GM12878 (cell line): ENCODE data around the gene TMED10. TPM values are rescaled to one million over a fixed set of nuclear protein-coding genes. Genes with fewer than 3 reads are reported as not detected.

Source experiments
- ATAC-seq: fragments of 200-7000 bp; cut with Tn5 transposase; 3 replicates; pipeline ENCODE4 v1.9.1; 2020; ENCODE audit warnings: mild to moderate bottlenecking, moderate library complexity
- BruUV-seq: library from RNA; stranded (reverse); fragments of 400-500 nt; replicated peaks from 2 replicates; lab custom pipeline; 2021; lab: Mats Ljungman, UMichigan
- CTCF ChIA-PET: fragments of 300-600 bp; sonication (Branson Sonifier 250); formaldehyde crosslinking; extraction: SDS; loops from one replicate; lab custom pipeline; 2021; ENCODE audit warnings: inconsistent platforms; lab: Yijun Ruan, JAX
- POLR2A ChIA-PET: fragments of 350-600 bp; formaldehyde crosslinking; extraction: SDS; loops from one replicate; lab custom pipeline; 2021; ENCODE audit warnings: inconsistent platforms; lab: Charles Lee
- RAD21 ChIA-PET: fragments of 300-600 bp; sonication (Branson Sonifier 250); formaldehyde crosslinking; loops from one replicate; lab custom pipeline; 2023; ENCODE audit warnings: antibody characterized with exemption; ENCODE audit not compliant: unreplicated experiment; lab: Charles Lee
- SMC1A ChIA-PET: fragments of 300-600 bp; sonication (Branson Sonifier 250); formaldehyde crosslinking; loops from one replicate; lab custom pipeline; 2023; ENCODE audit not compliant: unreplicated experiment, uncharacterized antibody; lab: Charles Lee
- DNase-seq: peaks from one replicate; pipeline ENCODE4 v3.0.0-alpha.2; 2011; ENCODE audit warnings: low read depth, low spot score
- FAIRE-seq: peaks from 3 replicates; lab custom pipeline; 2011; peaks lifted over from hg19 to GRCh38; lab: Jason Lieb, UNC
- H2AFZ ChIP-seq: 2 replicates; pipeline ENCODE4 v1.6.0; 2011; ENCODE audit warnings: low read depth, low read length, control low read depth; ENCODE audit not compliant: control insufficient read depth
- H3K27ac ChIP-seq: 2 replicates; pipeline ENCODE4 v1.5.1; 2011; ENCODE audit warnings: control low read depth; ENCODE audit not compliant: control insufficient read depth, insufficient read depth
- H3K27me3 ChIP-seq, 2 experiments: replicated peaks in 1 of 2; 2 replicates each; pipeline versions ENCODE4 v1.6.0 to v1.6.1; 2011; ENCODE audit warnings: low read length in 1 of 2; ENCODE audit not compliant: control insufficient read depth in 2 of 2, insufficient read depth in 2 of 2
- H3K36me3 ChIP-seq, 2 experiments: 2 replicates each; pipeline ENCODE4 v1.5.1; 2011; ENCODE audit warnings: low read length in 1 of 2; ENCODE audit not compliant: control insufficient read depth in 2 of 2, insufficient read depth in 2 of 2
- H3K4me1 ChIP-seq: 2 replicates; pipeline ENCODE4 v1.6.1; 2011; ENCODE audit warnings: mild to moderate bottlenecking, low read length, moderate library complexity, mixed read lengths; ENCODE audit not compliant: control insufficient read depth, insufficient read depth
- H3K4me2 ChIP-seq: 2 replicates; pipeline ENCODE4 v1.6.0; 2011; ENCODE audit warnings: control low read depth; ENCODE audit not compliant: control insufficient read depth, insufficient read depth
- H3K4me3 ChIP-seq: fragments of 200-600 bp; sonication (generic); 2 replicates; pipeline ENCODE4 v1.5.1; 2016
- H3K79me2 ChIP-seq: 2 replicates; pipeline ENCODE4 v1.6.0; 2011; ENCODE audit warnings: low read length; ENCODE audit not compliant: control insufficient read depth, insufficient read depth
- H3K9ac ChIP-seq: 2 replicates; pipeline ENCODE4 v1.8.0; 2011; ENCODE audit warnings: low read length, control low read depth, mixed read lengths; ENCODE audit not compliant: control insufficient read depth, insufficient read depth
- H3K9me3 ChIP-seq: replicated peaks from 3 replicates; pipeline ENCODE4 v1.5.1; 2011; ENCODE audit warnings: mild to moderate bottlenecking, low read length; ENCODE audit not compliant: control insufficient read depth, insufficient read depth
- H4K20me1 ChIP-seq: 2 replicates; pipeline ENCODE4 v1.6.0; 2011; ENCODE audit not compliant: control insufficient read depth, insufficient read depth
- BHLHE40 ChIP-seq, 2 experiments: fragments of 450-650 bp in 1 of 2; IDR thresholded peaks; 2 replicates each; pipeline ENCODE4 v1.6.1; 2011 to 2017; ENCODE audit warnings: low read depth in 2 of 2, borderline replicate concordance in 1 of 2, improper control_type of control experiment in 1 of 2, low read length in 1 of 2, mild to moderate bottlenecking in 1 of 2
- CBFB ChIP-seq: IDR thresholded peaks from 2 replicates; pipeline ENCODE4 v1.6.1; 2016; ENCODE audit warnings: antibody characterized with exemption, low read depth
- CEBPZ ChIP-seq: fragments of 150-350 bp; IDR thresholded peaks from 2 replicates; pipeline ENCODE4 v1.6.1; 2016; ENCODE audit warnings: low read depth, low read length
- EED ChIP-seq: sonication (generic); IDR thresholded peaks from 2 replicates; pipeline ENCODE4 v1.6.1; 2016; ENCODE audit warnings: antibody characterized with exemption, low read depth
- IKZF1 ChIP-seq: fragments of 450-650 bp; conservative IDR thresholded peaks from 2 replicates; pipeline ENCODE4 v1.6.1; 2017; ENCODE audit warnings: antibody characterized with exemption, mild to moderate bottlenecking
- NFYA ChIP-seq: IDR thresholded peaks from 2 replicates; pipeline ENCODE4 v1.6.1; 2011; ENCODE audit warnings: low read depth, mild to moderate bottlenecking, low read length, improper control_type of control experiment, borderline replicate concordance
- TBL1XR1 ChIP-seq: IDR thresholded peaks from 2 replicates; pipeline ENCODE4 v1.6.1; 2012; ENCODE audit warnings: low read depth, low read length, improper control_type of control experiment
- ZSCAN29 ChIP-seq: fragments of 450-650 bp; IDR thresholded peaks from 2 replicates; pipeline ENCODE4 v1.6.1; 2017; ENCODE audit warnings: mild to moderate bottlenecking, moderate library complexity
- WGBS: methylation state at CpG from one replicate; pipeline ENCODE4 v1.1.6; 2016; ENCODE audit warnings: low lambda C conversion rate; ENCODE audit not compliant: insufficient replicate concordance, insufficient coverage; ENCODE audit errors: missing lambda C conversion rate; 5-methylcytosine and 5-hydroxymethylcytosine counted together
- in situ Hi-C: fragments of 300-500 bp; cut with MboI; formaldehyde crosslinking; loops from 9 replicates; pipeline ENCODE4 v1.14.3; 2018; ENCODE audit warnings: mixed read lengths
- intact Hi-C: fragments of 100-400 bp; cut with micrococcal nuclease; formaldehyde crosslinking; loops from one replicate; pipeline ENCODE4 v1.14.2; 2022; ENCODE audit not compliant: unreplicated experiment
- polyA plus RNA-seq, 11 experiments: library from polyadenylated mRNA; depleted of rRNA in 4 of 11; unstranded in 6 of 11; stranded (reverse) in 5 of 11; fragments of >200 nt; fragmentation: Nextera tagmentation in 4 of 11; fragmentation: Illumina TruSeq in 1 of 11; extraction: Ambion mirVana in 4 of 11; extraction: Trizol in 1 of 11; gene quantifications; 1 replicate in 1 of 11; 2 replicates in 10 of 11; pipeline versions ENCODE4 v1.2.1 to v1.2.3, GENCODE V29; 2011 to 2016; ENCODE audit warnings: inconsistent platforms in 2 of 11, missing spikeins in 2 of 11, low read depth in 1 of 11
- total RNA-seq, 4 experiments: library from RNA; depleted of rRNA in 3 of 4; stranded (reverse); fragments of >200 nt in 3 of 4; fragmentation: Illumina TruSeq in 1 of 4; extraction: Trizol in 1 of 4; gene quantifications; 2 replicates each; pipeline versions ENCODE4 v1.2.1 to v1.2.3, GENCODE V29; 2013 to 2021
- TF ChIP-seq, protein P1 (sequence below): fragments of 450-650 bp; IDR thresholded peaks from 2 replicates; pipeline ENCODE4 v1.6.1; 2017; ENCODE audit warnings: antibody characterized with exemption, mild to moderate bottlenecking, moderate library complexity

TMED10 gene
- total and polyA plus RNA-seq, 10 of the 15 experiments (the other 5 are each of a cell fraction or from before 2014, with no cell fraction given) = 99.8 to 270 (median 180) TPM

DNA sequence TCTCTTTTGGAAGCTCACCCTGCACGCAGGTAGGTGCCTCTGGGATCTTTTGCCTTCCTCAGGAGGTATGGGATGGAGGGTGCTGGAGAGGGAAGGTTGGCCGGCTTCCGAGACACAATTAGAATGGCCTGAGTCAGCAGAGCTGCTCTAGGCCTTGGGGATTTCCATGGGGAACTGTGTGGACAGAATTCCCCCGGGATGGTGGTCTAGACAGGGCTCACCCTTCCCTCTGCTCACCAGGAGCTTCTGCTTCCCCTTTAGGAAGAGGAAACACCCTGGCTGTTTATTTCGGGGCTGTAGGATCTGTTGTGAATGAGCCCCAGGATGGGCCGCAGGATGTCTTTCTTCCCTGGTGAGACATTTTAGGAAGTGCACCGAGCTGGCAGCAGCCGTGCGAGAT is 43.7 kb upstream of the TMED10 start:
- FAIRE-seq = no peak
- Histone ChIP-seq H3K4me3 (no peak overlapping the region), H3K4me2 (no peak overlapping the region), H3K4me1 (peaks cover 29% of the 10 kb centered on the region), H3K9ac (no peak overlapping the region), H3K9me3 (no peaks in the 10 kb centered on the region), H4K20me1 (no peaks in the 10 kb centered on the region), H2AFZ (no peak overlapping the region), H3K79me2 (no peaks in the 10 kb centered on the region), H3K27ac (no peak overlapping the region), H3K27me3 (no peaks in the 10 kb centered on the region; a peak in 1 of 4 replicates), H3K36me3 (no peaks in the 10 kb centered on the region)
- WGBS = 34% methylated on average over 9 of the region's 9 CpGs
- ChIA-PET SMC1A (interaction anchor here (0.6 kb wide), 1 partner anchor 1734 kb away, joined by 3 read pairs; no protein-coding TSS in a partner anchor), POLR2A (interaction anchor here (0.6 kb wide), 1 partner anchor 67 kb away, joined by 3 read pairs; no protein-coding TSS in a partner anchor), CTCF (interaction anchor here (0.5 kb wide), 1 partner anchor 434 kb away, joined by 3 read pairs; no protein-coding TSS in a partner anchor), RAD21 (interaction anchor here (0.7 kb wide), 1 partner anchor 9 kb away, joined by 3 read pairs; no protein-coding TSS in a partner anchor)
- ATAC-seq = no peak
- BruUV-seq = no TSS peak
- intact Hi-C loops (loop anchor here (5.0 to 10.0 kb wide), 2 partner anchors 43 to 75 kb away; partner anchors contain the start of gene TMED10), in situ Hi-C loops (no loop called here)
- DNase-seq = no peak
- TF ChIP-seq IKZF1 (peak; percentile 41; the same call in 1 of the 2 replicates), EED (0 out of 2 replicates have a peak, but pooled peaks have one; percentile 19), BHLHE40 (IDR thresholded peaks at IDR 0.05; ENCODE audit: borderline replicate concordance in 1 of 2, low read depth in 2 of 2, low read length in 1 of 2) (no peak), TBL1XR1 (no peak)
- TF ChIP-seq, all 136 proteins: peak for 2

DNA sequence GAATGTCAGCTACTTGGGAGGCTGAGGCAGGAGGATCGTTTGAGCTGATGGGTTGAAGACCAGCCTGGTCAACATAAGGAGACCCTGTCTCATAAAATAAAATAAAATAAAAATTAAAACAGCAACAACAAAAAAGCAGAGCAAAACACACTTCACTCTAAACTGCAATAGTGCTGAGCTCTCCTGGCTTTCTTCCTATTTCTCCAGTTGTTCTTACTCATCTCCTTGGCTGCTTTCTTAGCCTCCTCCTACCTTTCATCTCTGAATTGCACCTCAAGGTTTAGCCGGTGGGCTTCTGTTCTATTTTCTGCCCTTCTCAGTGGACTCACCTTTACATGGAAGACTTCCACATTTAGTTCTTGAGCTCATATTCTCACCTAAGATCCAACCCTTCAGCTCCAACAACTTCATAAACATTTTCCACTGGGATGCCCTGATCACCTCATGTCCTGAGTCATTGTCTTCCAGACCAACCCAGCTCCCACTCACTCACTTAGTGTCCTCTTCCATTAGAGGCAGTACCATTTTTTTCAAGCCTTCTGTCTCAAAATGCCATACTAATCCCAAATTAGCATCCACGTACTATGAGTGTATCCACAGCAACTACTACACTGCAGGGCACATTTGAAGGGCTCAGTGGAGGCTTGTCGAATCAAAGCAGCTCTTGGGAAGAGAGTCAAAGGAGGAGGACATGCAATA is 41.2 kb upstream of the TMED10 start:
- TF ChIP-seq CEBPZ = no peak
- TF ChIP-seq, protein P1, sequence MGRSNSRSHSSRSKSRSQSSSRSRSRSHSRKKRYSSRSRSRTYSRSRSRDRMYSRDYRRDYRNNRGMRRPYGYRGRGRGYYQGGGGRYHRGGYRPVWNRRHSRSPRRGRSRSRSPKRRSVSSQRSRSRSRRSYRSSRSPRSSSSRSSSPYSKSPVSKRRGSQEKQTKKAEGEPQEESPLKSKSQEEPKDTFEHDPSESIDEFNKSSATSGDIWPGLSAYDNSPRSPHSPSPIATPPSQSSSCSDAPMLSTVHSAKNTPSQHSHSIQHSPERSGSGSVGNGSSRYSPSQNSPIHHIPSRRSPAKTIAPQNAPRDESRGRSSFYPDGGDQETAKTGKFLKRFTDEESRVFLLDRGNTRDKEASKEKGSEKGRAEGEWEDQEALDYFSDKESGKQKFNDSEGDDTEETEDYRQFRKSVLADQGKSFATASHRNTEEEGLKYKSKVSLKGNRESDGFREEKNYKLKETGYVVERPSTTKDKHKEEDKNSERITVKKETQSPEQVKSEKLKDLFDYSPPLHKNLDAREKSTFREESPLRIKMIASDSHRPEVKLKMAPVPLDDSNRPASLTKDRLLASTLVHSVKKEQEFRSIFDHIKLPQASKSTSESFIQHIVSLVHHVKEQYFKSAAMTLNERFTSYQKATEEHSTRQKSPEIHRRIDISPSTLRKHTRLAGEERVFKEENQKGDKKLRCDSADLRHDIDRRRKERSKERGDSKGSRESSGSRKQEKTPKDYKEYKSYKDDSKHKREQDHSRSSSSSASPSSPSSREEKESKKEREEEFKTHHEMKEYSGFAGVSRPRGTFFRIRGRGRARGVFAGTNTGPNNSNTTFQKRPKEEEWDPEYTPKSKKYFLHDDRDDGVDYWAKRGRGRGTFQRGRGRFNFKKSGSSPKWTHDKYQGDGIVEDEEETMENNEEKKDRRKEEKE = no peak
- TF ChIP-seq NFYA = no peak
- no peak for TF ChIP-seq ZSCAN29
- TF ChIP-seq CBFB = no peak
- Histone ChIP-seq H3K4me1 (peaks cover 11% of the 10 kb centered on the region), H2AFZ (no peak overlapping the region), H3K79me2 (no peaks in the 10 kb centered on the region), H3K36me3 (no peaks in the 10 kb centered on the region), H3K4me2 (no peak overlapping the region), H3K27me3 (no peaks in the 10 kb centered on the region; a peak in 1 of 4 replicates), H3K27ac (no peak overlapping the region), H4K20me1 (no peaks in the 10 kb centered on the region), H3K4me3 (no peak overlapping the region), H3K9ac (no peak overlapping the region), H3K9me3 (no peaks in the 10 kb centered on the region)
- no TSS peak for BruUV-seq
- SMC1A ChIA-PET = interaction anchor here (1.1 to 1.3 kb wide), 2 partner anchors 15 to 41 kb away, joined by 3 to 5 read pairs; no protein-coding TSS in a partner anchor
- WGBS = 65% methylated on average over 4 of the region's 4 CpGs
- no peak for DNase-seq
- no peak for ATAC-seq
- POLR2A ChIA-PET = interaction anchor here (1.0 to 1.3 kb wide), 2 partner anchors 16 to 35 kb away, joined by 3 to 4 read pairs; no protein-coding TSS in a partner anchor
- RAD21 ChIA-PET = no interaction called here
- in situ Hi-C loops = no loop called here
- intact Hi-C loops = no loop called here
- CTCF ChIA-PET = interaction anchor here (1.0 kb wide), 1 partner anchor 71 kb away, joined by 3 read pairs; no protein-coding TSS in a partner anchor
- no peak for FAIRE-seq
